Measurements from ENCODE around the gene TCHHL1. TPM values are rescaled to one million over a fixed set of nuclear protein-coding genes. Genes with fewer than 3 reads are reported as not detected.

The TCHHL1 gene
- total RNA-seq, 4 donors from 2014 or later, result not detected

- TF ChIP-seq, protein P1, sequence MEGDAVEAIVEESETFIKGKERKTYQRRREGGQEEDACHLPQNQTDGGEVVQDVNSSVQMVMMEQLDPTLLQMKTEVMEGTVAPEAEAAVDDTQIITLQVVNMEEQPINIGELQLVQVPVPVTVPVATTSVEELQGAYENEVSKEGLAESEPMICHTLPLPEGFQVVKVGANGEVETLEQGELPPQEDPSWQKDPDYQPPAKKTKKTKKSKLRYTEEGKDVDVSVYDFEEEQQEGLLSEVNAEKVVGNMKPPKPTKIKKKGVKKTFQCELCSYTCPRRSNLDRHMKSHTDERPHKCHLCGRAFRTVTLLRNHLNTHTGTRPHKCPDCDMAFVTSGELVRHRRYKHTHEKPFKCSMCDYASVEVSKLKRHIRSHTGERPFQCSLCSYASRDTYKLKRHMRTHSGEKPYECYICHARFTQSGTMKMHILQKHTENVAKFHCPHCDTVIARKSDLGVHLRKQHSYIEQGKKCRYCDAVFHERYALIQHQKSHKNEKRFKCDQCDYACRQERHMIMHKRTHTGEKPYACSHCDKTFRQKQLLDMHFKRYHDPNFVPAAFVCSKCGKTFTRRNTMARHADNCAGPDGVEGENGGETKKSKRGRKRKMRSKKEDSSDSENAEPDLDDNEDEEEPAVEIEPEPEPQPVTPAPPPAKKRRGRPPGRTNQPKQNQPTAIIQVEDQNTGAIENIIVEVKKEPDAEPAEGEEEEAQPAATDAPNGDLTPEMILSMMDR (IDR thresholded peaks at IDR 0.05; ENCODE audit: low read depth), result no peak
Measured at GRCh38 chr1:152086760-152087159, 2.1 kb downstream of the TCHHL1 start.

GRCh38 chr1:152084853-152085252, 4.0 kb downstream of the TCHHL1 start:
- TF ChIP-seq, protein P1 (IDR thresholded peaks at IDR 0.05; ENCODE audit: low read depth), result no peak

DNA sequence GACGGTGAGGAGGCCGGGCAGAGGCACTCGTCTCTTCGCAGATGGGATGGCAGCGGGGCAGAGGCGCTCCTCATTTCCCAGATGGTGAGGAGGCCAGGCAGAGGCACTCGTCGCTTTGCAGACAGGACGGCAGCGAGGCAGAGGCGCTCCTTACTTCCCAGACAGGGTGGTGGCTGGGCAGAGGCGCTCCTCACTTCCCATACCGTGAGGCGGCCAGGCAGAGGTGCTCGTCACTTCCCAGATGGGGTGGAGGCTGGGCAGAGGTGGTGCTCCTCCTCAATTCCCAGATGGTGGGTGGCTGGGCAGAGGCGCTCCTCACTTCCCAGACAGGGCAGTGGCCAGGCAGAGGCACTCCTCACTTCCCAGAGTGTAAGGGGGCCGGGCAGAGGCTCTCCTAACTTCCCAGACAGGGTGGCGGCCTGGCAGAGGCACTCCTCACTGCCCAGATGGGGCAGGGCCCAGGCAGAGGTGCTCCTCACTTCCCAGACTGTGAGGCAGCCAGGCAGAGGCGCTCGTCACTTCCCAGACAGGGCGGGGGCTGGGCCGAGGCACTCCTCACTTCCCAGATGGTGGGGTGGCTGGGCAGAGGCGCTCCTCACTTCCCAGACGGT, 9.9 kb downstream of the TCHHL1 start:
- TF ChIP-seq, protein P1 (IDR thresholded peaks at IDR 0.05; ENCODE audit: low read depth), result no peak

GRCh38 chr1:152072311-152072710, 16.6 kb downstream of the TCHHL1 start:
- TF ChIP-seq, protein P1 (IDR thresholded peaks at IDR 0.05; ENCODE audit: low read depth), result no peak

- TF ChIP-seq, protein P1 (IDR thresholded peaks at IDR 0.05; ENCODE audit: low read depth), result no peak
Measured at GRCh38 chr1:152071123-152071522, 17.7 kb downstream of the TCHHL1 start.

DNA sequence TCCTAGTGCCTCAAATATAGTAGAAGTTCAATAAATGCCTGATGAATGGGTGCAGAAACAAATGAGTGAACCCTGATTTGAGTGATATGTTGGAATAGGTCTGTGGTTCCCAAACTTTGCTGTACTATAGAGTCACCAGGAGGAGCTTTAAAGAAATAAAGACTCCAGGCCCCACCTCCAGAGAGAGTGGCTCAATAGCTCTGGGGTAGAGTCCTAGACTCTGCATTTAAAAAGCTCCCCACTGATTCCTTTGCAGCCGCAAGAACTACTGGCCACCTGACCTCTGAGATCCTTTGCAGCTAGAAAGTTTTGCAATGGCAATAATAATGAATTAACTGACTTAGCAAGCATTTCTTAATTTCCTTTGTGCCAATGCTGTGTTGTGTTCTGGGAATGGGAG, 20.9 kb downstream of the TCHHL1 start:
- TF ChIP-seq, protein P1 (IDR thresholded peaks at IDR 0.05; ENCODE audit: low read depth), result no peak

DNA sequence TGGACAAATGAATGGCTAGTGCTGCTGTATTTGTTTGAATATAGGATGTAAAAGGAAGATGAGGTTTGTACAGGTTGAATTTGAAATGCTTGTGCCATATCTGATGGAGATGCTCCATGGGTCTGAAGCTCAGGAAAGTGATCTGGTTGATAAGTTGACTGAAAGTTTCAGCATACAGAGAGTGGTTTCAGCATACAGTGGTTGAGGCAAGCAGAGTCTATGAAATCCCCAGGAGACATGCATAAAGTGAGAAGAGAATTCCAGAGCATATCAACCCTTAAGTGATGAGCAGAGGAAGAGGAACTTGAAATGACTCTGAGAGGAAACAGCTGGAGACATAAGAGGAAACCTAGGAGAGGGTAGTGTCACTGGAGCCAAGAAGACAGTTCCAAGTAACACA, 21.7 kb downstream of the TCHHL1 start:
- TF ChIP-seq, protein P1 (IDR thresholded peaks at IDR 0.05; ENCODE audit: low read depth), result no peak
